GM19035 (cell line): ENCODE data around the gene ELSPBP1.
"Not testable (repeated sequence)": the region's sequence is repeated elsewhere in the genome, so short reads cannot be mapped to it uniquely, and the experiment has no call there.

Experiments used
- ATAC-seq: cut with Tn5 transposase; IDR thresholded peaks from one replicate; pipeline ENCODE4 v1.9.1; 2021; ENCODE audit not compliant: unreplicated experiment

The ELSPBP1 gene

DNA sequence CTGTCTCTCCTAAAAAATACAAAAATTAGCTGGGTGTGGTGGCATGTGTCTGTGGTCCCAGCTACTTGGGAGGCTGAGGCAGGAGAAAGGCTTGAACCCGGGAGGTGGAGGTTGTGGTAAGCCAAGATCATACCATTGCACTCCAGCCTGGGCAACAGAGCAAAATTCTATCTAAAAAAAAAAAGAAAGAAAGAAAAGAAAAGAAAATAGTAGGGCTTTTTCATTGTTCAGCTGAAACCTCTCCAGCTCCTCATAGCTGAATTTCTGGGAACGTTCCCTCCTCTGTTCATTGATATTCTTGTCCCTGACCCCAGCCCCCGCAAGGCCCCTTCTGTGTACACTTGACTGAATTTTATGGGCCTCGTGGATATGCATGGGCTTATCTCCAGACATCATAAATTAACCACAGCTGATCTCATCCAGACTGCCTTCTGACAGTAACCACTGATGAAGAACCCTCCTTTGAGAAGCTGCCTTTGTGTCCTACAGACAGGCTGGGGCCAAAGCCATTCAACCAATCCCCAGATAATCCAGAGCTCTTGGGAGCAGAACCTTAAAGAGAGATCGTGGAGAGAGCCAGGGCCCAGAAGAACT, at the start of gene ELSPBP1:
Gene ELSPBP1 (plus strand): TSS at position 424 of the 594 bp plus-strand sequence. CDS start 14,036 bp downstream, outside the sequence.
- ATAC-seq: no peak

- not testable (repeated sequence) for ATAC-seq
These were observed 44.4 kb upstream of the ELSPBP1 start for GRCh38 chr19:47949852-47950521.

GRCh38 chr19:47952132-47952531, 42.3 kb upstream of the ELSPBP1 start:
- ATAC-seq: not testable (repeated sequence)

GRCh38 chr19:47955936-47956335, 38.5 kb upstream of the ELSPBP1 start:
- ATAC-seq: not testable (repeated sequence)

DNA sequence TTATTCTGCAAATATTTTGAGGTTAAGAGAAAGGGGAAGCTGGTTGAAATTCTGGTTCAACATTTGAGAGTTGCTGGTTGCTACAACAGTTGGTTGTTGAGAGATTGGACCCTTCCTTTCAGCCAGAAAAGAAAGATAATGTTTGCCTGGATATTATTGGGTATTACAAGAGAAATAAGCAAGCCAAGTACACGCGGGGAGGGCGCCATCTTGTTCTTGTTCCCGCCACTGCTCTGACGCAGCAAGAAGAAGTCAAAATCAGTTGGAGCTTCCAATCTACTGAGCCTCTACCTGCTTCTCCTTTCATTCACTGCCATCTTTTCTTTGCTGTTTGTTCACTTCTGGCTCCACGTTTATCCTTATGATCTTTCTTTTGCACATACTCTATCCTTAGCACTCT, 20.9 kb upstream of the ELSPBP1 start:
- ATAC-seq: no peak

GRCh38 chr19:47991191-47991808, 3.1 kb upstream of the ELSPBP1 start:
- no peak for ATAC-seq

DNA sequence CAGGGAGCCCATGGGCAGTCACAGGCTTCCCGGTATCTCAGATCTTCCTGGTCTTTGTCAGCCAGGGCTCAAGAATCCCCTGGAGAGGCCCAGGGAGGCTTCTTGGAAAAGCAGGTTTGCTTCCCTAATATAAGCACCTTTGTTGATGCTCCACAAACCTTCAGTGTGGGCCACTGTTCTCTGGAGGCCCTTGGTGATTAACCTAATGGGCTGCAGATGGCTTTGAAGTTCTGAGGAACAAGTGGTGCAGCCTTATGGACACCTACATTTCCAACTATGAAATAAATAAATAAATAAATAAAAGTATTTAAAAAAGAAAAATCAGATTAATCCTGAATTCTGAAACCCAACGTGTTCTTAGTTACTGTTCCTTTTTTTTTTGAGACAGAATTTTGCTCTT, 2.4 kb upstream of the ELSPBP1 start, which contains the start of gene BSPH1:
Gene BSPH1 (minus strand): TSS at position 101 of the 400 bp plus-strand sequence. CDS start 89 bp downstream, at position 12.
- ATAC-seq: no peak

DNA sequence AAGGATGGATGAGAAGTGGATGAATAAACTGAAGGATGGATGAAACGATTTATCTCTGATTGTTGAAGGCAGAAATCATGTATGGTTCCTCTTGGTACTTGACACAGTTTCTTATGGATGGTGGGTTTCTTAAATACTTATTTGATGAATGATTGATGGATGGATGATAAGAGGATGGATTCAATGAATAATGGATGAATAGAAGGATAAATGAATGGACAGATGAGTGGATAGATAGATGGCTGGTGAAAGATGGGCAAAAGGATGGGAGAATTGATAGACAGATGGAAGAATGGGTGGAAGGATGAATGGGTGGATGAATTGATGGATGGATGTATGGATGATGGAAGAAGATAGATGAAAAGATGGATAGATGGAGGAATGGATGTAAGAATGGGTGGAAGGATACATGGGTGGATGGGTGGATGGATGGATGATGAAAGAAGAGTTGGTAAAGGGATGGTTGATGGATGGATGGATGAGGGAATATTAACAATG, 1.8 kb downstream of the ELSPBP1 start:
- ATAC-seq: no peak

DNA sequence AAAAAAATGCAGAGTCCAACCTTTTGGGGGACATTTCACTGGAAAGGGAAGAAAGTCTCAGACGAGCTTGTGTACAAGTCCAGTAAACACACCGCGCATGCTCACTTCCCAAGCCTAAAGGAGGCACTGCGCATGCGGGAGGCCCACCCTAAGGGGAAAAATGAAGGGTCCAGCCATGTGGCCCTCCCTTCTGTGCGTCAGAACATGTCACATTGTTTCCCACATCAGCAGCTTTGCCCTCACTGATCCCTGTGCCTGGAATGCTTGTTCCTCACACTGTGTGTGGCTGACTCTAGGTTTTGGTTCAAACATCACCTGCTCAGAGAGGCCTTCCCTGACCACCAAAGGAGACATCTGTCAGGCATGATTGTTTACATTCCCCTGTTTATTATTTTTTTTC, 4.4 kb downstream of the ELSPBP1 start:
- ATAC-seq: no peak

GRCh38 chr19:48000846-48001245, 6.4 kb downstream of the ELSPBP1 start:
- ATAC-seq: no peak

- no peak for ATAC-seq
These were observed 9.8 kb downstream of the ELSPBP1 start for GRCh38 chr19:48004236-48004635.

DNA sequence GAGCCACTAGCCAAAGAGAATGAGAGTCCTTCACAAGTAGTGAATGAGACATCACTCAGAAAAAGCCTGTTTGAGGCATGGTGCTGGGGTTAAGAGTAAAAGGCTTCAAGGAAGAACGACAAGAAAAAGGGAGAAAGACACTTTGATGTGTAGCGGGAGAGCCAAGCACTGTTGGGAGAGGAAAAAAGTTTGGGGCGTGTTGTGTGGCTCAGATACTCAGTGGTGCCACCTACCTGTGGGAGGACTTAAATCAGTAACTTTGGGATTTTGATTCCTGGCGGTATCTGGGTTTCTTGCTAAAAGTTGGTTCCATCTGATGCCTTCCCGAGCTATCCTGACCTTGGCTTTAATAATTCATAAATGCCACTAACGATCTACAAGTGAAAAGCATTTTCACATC, 12.3 kb downstream of the ELSPBP1 start:
- ATAC-seq: no peak

- ATAC-seq: no peak
These were observed 16.7 kb downstream of the ELSPBP1 start for GRCh38 chr19:48010932-48011758.

DNA sequence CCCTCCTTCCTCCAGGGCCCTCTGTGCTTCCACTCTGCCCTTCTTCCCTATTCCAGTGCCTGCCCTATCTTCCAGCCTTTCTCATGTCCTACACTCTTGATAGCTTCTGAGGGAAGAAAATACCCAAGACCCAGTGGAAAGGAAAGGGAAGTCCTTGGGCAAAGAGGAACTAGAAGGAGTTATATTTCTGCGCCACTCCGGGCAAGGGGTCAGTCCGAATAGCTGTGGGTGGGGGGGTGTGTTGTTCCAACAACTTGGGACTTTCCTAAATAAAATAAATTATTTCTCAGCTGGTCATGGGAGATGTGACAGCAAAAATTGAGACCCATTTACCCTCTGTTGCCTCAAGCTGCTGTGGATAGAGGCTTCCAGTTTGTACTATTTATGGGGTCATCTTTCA, 26.3 kb downstream of the ELSPBP1 start:
- ATAC-seq: no peak

DNA sequence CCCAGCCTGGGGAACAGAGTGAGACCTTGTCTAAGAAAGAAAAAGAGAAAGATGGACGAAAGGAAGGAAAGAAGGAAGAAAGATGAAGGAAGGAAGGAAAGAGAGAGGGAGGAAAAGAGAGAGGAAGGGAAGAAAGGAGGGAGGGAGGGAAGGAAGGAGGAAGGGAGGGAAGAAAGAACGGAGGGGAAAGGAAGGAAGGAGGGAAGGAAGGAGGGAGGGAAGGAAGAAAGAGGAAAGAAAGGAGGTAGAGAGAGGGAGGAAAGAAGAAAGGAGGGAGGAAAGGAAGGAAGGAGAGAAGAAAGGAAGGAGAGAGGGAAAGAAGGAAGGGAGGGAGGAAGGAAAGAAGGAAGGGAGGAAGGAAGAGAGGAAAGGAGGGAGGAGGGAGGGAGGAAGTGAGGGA, 28.6 kb downstream of the ELSPBP1 start:
- ATAC-seq: no peak

GRCh38 chr19:48023518-48023917, 29.1 kb downstream of the ELSPBP1 start:
- ATAC-seq: no peak

- no peak for ATAC-seq
These were observed 31.0 kb downstream of the ELSPBP1 start for GRCh38 chr19:48025480-48025879.

GRCh38 chr19:48029431-48029830, 35.0 kb downstream of the ELSPBP1 start:
- ATAC-seq: no peak

DNA sequence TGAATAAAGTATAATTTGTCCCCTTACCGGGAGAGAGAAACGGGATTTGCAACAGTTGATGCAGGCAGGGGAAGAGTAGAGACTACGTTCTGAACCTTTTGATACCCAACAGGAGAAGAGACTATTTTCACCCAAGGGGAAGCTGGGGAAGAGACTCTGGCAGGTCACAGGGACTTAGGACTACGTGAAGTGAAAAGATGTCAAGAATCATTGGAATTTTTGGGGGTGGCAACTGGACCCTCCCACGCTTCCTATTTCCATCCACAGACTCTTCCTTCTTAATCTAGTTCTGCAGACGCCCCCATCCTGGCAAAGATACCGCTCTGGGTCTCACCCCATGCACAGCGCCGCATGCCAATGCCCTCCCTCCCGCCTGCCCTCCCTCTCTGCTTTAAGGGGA, 35.6 kb downstream of the ELSPBP1 start:
- no peak for ATAC-seq

DNA sequence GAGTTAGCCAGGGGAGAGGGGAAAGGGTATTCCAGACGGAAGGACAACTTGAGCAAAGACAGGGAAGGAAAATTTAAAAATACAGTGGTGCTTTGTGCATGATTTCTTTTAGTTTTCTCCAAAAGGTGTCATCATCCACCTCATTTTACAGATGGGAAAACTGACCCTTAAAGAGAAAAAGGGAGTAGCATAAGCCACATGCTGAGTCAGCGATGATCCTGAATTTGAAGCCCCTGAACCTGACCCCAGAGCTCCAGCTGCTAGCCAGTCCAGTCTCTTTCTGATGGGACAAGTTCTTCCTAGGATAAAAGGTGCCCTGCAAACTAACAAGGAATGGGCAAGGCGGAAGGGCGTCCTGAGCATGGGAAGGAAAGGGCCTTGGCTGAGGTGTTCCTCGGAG, 39.2 kb downstream of the ELSPBP1 start:
- ATAC-seq: no peak

DNA sequence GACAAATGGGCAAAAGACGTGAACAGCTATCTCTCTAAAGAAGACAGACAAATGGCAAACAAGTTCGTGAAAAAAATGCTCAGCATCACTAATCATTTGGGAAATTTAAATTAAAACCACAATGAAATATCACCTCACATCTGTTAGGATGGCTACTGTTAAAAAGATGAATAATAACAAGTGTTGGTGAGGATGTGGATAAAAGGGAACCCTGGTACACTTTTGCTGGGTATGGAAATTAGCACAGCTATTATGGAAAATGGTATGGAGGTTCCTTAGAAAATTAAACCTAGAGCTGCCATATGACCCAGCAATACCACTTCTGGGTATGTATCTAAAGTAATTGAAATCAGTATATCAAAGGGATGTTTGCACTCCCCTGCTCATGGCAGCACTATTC, 42.3 kb downstream of the ELSPBP1 start:
- no peak for ATAC-seq
